ENCODE results near the gene MTG2.
A peak's percentile ranks its signal among the peaks of the same experiment; 100 is the strongest.

The MTG2 gene, protein sequence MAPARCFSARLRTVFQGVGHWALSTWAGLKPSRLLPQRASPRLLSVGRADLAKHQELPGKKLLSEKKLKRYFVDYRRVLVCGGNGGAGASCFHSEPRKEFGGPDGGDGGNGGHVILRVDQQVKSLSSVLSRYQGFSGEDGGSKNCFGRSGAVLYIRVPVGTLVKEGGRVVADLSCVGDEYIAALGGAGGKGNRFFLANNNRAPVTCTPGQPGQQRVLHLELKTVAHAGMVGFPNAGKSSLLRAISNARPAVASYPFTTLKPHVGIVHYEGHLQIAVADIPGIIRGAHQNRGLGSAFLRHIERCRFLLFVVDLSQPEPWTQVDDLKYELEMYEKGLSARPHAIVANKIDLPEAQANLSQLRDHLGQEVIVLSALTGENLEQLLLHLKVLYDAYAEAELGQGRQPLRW

GRCh38 chr20:62182469-62183425, at the start of gene MTG2:
MTG2 (plus strand) TSS chr20:62183028; CDS start chr20:62193421, 10,393 bp downstream.
- Histone ChIP-seq H3K9me3 (ENCODE audit: control insufficient read depth, low read length) (no peaks in the 10 kb centered on the region), H3K4me1 (ENCODE audit: control insufficient read depth, insufficient read depth, low read length) (peaks cover 27% of the 10 kb centered on the region), H3K27me3 (replicated peaks; ENCODE audit: control insufficient read depth, insufficient read depth, low read length) (no peaks in the 10 kb centered on the region), H3K36me3 (ENCODE audit: control insufficient read depth, insufficient read depth, low read length, severe bottlenecking) (peaks cover 7% of the 10 kb centered on the region), H3K4me3 (ENCODE audit: low read length) (peak within 1 kb of the TSS; percentile 99), H3K9ac (ENCODE audit: low read length) (peak within 1 kb of the TSS; percentile 99)
- DNase-seq (ENCODE audit: low read depth): peak; percentile 99

DNA sequence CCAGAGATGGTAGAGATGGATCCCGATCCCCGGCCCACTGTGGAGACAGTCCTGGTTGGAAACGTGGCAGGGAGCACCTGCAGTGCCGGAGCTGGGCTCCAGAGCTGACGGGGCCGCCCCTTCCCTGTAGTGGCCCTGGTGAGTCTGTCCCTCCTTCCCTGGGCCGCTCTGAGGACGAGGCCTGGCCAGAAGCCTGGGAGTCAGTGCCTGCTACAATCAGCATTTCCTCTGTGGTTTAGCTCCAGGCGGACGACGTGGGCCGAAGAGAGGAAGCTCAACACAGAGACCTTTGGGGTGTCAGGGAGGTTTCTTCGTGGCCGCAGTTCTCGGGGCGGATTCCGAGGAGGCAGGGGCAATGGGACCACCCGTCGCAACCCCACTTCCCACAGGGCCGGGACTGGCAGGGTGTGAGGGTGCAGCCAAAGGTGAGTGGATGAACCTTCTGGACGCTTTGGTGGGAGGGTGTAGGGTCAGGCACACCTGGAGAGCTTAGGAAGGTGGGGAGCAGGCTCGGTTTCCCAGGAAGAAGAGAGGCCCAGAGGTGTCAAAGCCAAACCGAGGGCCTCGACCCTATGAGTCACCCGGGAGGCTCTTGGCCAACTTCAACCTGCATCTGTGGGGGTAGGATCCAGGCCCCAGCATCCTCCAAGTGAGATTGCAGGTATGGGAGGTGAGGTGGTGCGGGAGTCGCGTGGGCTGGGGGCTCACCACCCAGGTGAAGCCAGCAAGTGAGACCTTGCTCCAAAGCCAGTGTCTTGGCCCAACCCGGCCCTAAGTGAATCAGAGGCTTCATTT, 49.6 kb upstream of the MTG2 start:
- Histone ChIP-seq H3K27me3 (replicated peaks; ENCODE audit: control insufficient read depth, insufficient read depth, low read length) (no peaks in the 10 kb centered on the region), H3K9ac (ENCODE audit: low read length) (no peak overlapping the region), H3K4me1 (ENCODE audit: control insufficient read depth, insufficient read depth, low read length) (peaks cover 19% of the 10 kb centered on the region), H3K36me3 (ENCODE audit: control insufficient read depth, insufficient read depth, low read length, severe bottlenecking) (peaks cover 93% of the 10 kb centered on the region), H3K4me3 (ENCODE audit: low read length) (no peak overlapping the region), H3K9me3 (ENCODE audit: control insufficient read depth, low read length) (no peaks in the 10 kb centered on the region)
- no peak for DNase-seq (ENCODE audit: low read depth)

DNA sequence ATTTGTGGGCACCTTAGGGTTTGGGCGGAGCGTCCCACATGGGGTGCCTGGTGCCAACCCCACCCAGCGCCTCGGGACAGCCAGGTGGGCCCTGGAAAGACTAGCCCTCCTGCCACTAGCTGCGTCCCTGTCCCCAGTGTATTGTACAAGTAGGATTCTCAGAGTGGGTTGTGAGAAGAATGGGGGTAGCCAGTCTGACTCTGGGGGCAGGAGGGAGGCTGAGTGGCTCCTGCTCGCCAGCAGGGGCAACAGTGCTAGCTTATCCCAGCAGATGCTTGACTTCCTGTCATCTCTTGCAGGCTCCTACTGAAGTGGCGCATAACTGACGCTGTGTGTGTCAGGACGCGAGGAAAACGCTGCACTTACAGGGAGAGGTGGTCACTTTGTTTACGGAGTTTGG, 49.0 kb upstream of the MTG2 start:
- no peak for DNase-seq (ENCODE audit: low read depth)
- Histone ChIP-seq H3K27me3 (replicated peaks; ENCODE audit: control insufficient read depth, insufficient read depth, low read length) (no peaks in the 10 kb centered on the region), H3K9me3 (ENCODE audit: control insufficient read depth, low read length) (no peaks in the 10 kb centered on the region), H3K4me3 (ENCODE audit: low read length) (no peak overlapping the region), H3K36me3 (ENCODE audit: control insufficient read depth, insufficient read depth, low read length, severe bottlenecking) (peaks cover 93% of the 10 kb centered on the region), H3K9ac (ENCODE audit: low read length) (no peak overlapping the region), H3K4me1 (ENCODE audit: control insufficient read depth, insufficient read depth, low read length) (peaks cover 19% of the 10 kb centered on the region)

GRCh38 chr20:62134735-62135231, 48.0 kb upstream of the MTG2 start:
- H3K4me1 ChIP-seq (ENCODE audit: control insufficient read depth, insufficient read depth, low read length): peaks cover 23% of the 10 kb centered on the region
- H3K9me3 ChIP-seq (ENCODE audit: control insufficient read depth, low read length): no peaks in the 10 kb centered on the region
- H3K36me3 ChIP-seq (ENCODE audit: control insufficient read depth, insufficient read depth, low read length, severe bottlenecking): peaks cover 93% of the 10 kb centered on the region
- no peak overlapping the region for H3K4me3 ChIP-seq (ENCODE audit: low read length)
- DNase-seq (ENCODE audit: low read depth): peak; percentile 23
- peak overlapping the region; percentile 8 for H3K9ac ChIP-seq (ENCODE audit: low read length)
- H3K27me3 ChIP-seq (replicated peaks; ENCODE audit: control insufficient read depth, insufficient read depth, low read length): no peaks in the 10 kb centered on the region

- H3K36me3 ChIP-seq (ENCODE audit: control insufficient read depth, insufficient read depth, low read length, severe bottlenecking): peaks cover 93% of the 10 kb centered on the region
- no peak for DNase-seq (ENCODE audit: low read depth)
These were observed 47.1 kb upstream of the MTG2 start for GRCh38 chr20:62135573-62136266.

DNA sequence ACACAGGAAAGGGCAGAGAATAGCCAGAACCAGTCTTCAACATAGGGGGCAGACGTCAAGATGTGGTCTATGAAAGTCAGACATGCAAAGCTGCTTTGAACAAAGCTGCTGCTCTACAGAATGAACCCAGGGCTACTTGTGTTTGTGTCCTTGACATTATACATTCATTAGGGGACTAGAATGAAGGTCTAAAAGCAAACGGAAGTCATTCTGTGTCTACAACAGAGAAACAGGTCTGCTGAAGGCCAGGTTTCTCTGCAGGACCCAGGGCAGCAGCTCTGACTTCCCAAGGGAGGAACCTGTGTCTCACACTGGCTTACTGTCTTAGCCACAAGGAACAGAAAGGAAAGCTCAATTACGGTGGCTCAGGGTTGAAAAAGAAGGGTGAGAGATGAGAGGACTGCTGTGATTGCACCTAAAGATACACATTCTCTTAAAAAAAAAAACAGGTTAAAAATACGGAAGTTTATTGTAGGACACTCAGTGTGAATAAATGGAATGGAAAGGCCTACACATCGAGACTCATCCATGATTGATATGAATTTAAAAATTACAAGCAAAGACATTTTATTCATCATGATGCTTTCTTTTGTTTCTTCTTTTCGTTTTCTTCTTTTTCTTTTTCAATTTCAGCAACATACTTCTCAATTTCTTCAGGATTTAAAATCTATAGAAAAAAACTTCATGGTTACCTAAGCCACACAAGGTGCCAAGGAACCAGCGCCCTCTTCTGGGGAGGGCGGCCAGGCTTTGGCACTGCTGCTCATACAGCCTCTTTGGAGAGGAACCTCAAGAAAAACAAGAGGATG, 46.3 kb upstream of the MTG2 start:
- H3K4me3 ChIP-seq (ENCODE audit: low read length): no peak overlapping the region
- H3K27me3 ChIP-seq (replicated peaks; ENCODE audit: control insufficient read depth, insufficient read depth, low read length): no peaks in the 10 kb centered on the region
- H3K36me3 ChIP-seq (ENCODE audit: control insufficient read depth, insufficient read depth, low read length, severe bottlenecking): peaks cover 86% of the 10 kb centered on the region
- H3K9me3 ChIP-seq (ENCODE audit: control insufficient read depth, low read length): no peaks in the 10 kb centered on the region
- peaks cover 39% of the 10 kb centered on the region for H3K4me1 ChIP-seq (ENCODE audit: control insufficient read depth, insufficient read depth, low read length)
- no peak overlapping the region for H3K9ac ChIP-seq (ENCODE audit: low read length)
- peak; percentile 82 for DNase-seq (ENCODE audit: low read depth)

More at GRCh38 chr20:62135573-62136266, 47.1 kb upstream of the MTG2 start:
- Histone ChIP-seq H3K9ac (ENCODE audit: low read length) (no peak overlapping the region), H3K27me3 (replicated peaks; ENCODE audit: control insufficient read depth, insufficient read depth, low read length) (no peaks in the 10 kb centered on the region), H3K9me3 (ENCODE audit: control insufficient read depth, low read length) (no peaks in the 10 kb centered on the region), H3K4me3 (ENCODE audit: low read length) (no peak overlapping the region), H3K4me1 (ENCODE audit: control insufficient read depth, insufficient read depth, low read length) (peaks cover 32% of the 10 kb centered on the region)

- H3K4me3 ChIP-seq (ENCODE audit: low read length): no peak overlapping the region
- no peaks in the 10 kb centered on the region for H3K9me3 ChIP-seq (ENCODE audit: control insufficient read depth, low read length)
- no peaks in the 10 kb centered on the region for H3K27me3 ChIP-seq (replicated peaks; ENCODE audit: control insufficient read depth, insufficient read depth, low read length)
- DNase-seq (ENCODE audit: low read depth): no peak
- H3K4me1 ChIP-seq (ENCODE audit: control insufficient read depth, insufficient read depth, low read length): peaks cover 42% of the 10 kb centered on the region
- H3K36me3 ChIP-seq (ENCODE audit: control insufficient read depth, insufficient read depth, low read length, severe bottlenecking): peaks cover 81% of the 10 kb centered on the region
- no peak overlapping the region for H3K9ac ChIP-seq (ENCODE audit: low read length)
These were observed 45.8 kb upstream of the MTG2 start for GRCh38 chr20:62137092-62137384.

DNA sequence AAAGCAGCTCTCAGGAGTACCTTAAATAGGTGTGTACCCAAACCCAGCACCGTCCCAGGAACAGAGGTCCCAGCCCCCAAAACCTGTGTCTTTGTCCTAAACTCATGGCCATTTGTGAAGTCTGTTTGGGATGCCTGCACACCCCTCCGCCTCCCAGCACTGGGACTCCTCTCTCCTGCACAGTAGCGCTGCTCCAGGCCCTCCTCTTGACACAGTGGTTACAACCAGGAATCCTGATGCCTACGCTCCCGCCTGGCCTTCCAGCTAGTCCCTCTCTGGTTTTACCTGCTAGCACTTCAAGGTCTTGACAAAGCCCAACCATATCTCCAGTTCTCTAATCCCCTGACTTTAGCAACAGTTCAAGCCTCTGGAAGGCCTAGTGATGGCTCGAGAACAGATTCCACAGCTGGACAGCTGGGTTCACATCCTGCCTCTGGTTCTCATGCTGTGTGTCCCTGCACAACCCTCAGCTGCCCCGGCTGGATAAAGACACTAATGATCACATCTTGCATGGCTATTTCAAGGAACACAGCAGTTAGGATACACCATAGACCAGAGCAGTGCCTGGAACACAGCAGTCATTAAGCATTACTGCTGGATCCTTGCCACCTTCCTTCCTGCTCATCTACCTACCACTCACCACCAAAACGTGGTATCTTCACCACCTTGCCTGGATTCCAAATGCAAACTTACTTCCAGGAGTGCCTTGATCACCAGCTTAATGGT, 45.2 kb upstream of the MTG2 start:
- no peaks in the 10 kb centered on the region for H3K9me3 ChIP-seq (ENCODE audit: control insufficient read depth, low read length)
- H3K36me3 ChIP-seq (ENCODE audit: control insufficient read depth, insufficient read depth, low read length, severe bottlenecking): peaks cover 75% of the 10 kb centered on the region
- H3K9ac ChIP-seq (ENCODE audit: low read length): no peak overlapping the region
- H3K4me3 ChIP-seq (ENCODE audit: low read length): no peak overlapping the region
- peaks cover 41% of the 10 kb centered on the region for H3K4me1 ChIP-seq (ENCODE audit: control insufficient read depth, insufficient read depth, low read length)
- H3K27me3 ChIP-seq (replicated peaks; ENCODE audit: control insufficient read depth, insufficient read depth, low read length): no peaks in the 10 kb centered on the region
- DNase-seq (ENCODE audit: low read depth): no peak

DNA sequence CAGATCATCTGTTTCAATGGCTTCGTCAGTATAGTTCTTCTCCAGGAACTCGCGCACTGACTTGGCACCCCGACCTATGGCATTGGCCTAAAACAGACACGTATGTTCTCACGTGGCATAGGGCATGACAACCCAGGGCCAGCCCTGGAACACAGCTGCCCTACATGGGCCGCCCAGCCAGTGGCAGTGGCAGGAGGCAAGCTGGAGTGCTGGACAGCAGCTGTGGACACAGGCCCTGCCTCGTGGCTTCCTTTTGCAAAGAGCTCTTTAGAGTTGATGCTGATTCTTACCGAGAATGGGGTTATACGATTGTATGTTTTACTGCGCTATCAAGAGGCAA, 44.7 kb upstream of the MTG2 start:
- Histone ChIP-seq H3K9me3 (ENCODE audit: control insufficient read depth, low read length) (no peaks in the 10 kb centered on the region), H3K4me3 (ENCODE audit: low read length) (no peak overlapping the region), H3K9ac (ENCODE audit: low read length) (no peak overlapping the region), H3K4me1 (ENCODE audit: control insufficient read depth, insufficient read depth, low read length) (peaks cover 35% of the 10 kb centered on the region), H3K36me3 (ENCODE audit: control insufficient read depth, insufficient read depth, low read length, severe bottlenecking) (peaks cover 69% of the 10 kb centered on the region), H3K27me3 (replicated peaks; ENCODE audit: control insufficient read depth, insufficient read depth, low read length) (no peaks in the 10 kb centered on the region)
- no peak for DNase-seq (ENCODE audit: low read depth)

Measured in adipocyte (in vitro differentiated cells).